CD4-positive, alpha-beta T cell treated with Interleukin-2 at 100 ng/mL for 4 hours (primary cell): Measurements from ENCODE around the gene ANKS1A.
"Not testable (repeated sequence)": the region's sequence is repeated elsewhere in the genome, so short reads cannot be mapped to it uniquely, and the experiment has no call there.

Experiments
- DNase-seq: peaks from one replicate; pipeline ENCODE4 v3.0.0-alpha.2; 2020; ENCODE audit warnings: low spot score

Gene ANKS1A

DNA sequence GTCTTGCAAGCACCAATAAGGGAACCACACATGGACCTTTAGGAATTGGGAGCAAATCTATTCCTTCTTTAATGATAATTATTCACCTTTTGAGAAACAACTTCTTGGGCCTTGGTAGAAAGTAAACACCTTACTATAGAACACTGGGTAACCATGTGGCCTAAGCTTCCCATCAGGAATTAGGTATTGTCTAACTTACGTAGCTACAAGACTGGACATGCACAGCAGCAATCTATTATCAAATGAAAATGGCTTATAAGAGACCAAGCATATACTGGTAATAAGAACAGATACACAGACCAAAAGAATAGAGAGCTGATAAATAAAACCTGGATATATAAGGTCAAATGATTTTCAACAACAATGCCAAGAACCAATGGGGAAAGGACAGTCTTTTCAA, 235.3 kb downstream of the ANKS1A start:
- no peak for DNase-seq

GRCh38 chr6:35128042-35128441, 239.0 kb downstream of the ANKS1A start:
- DNase-seq: no peak

DNA sequence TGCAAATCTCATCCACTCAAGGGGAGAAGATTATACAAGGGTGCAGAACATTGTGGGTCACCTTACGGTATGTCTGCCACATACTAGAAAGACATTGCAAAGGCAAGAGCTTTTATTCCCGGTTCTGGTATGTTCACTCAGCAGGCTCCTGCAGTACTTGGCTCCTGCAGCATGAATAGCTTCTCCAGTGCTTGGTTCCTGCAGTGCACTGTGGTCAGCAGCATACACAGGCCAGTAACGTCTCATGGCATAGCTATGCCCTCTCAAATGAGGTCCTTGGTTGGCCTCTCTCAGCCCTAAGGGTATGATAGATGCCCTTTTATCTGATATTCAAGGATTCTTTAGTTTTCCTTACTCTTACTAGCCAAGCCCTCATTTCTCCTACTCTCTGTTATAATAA, 239.4 kb downstream of the ANKS1A start:
- DNase-seq: no peak

DNA sequence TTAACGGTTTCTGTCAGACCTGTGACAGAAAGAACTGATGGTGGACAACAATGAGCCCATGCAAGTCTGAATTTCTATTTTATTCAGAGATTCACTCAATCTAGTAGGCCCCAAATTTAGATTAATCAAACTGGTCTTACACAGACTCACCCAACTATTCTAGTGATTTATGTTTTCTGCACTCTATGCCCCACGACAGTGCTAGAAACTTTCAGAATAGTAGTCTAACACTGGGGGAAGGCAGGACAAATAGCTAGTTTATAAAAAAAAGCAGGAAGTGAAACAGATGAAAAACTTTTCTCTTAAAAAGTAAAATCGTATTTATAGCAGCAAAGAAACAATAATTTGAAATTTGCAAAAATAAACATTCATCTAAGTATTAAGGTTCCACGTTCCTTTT, 247.1 kb downstream of the ANKS1A start:
- no peak for DNase-seq

GRCh38 chr6:35138191-35138590, 249.1 kb downstream of the ANKS1A start:
- DNase-seq: not testable (repeated sequence)

DNA sequence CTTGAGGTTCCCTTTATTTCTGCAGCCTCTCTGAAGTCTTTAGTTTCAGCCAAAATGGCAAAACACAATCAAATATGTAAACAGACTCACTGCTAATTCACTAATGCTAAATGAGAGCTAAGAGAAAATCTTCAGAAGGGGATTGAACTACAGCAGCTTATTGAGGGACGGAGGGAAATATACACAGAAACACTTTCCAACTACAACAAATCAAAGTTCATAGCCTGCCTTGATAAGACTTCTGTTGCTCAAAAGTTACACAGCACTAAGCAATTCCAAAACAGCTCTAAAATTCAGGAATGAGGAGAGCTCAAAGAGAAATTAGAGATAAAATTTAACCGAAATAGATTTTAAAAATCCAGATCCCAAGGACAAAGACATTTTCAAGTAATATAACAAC, 250.4 kb downstream of the ANKS1A start:
- DNase-seq: no peak

- peak; percentile 61 for DNase-seq
Observed at GRCh38 chr6:35139924-35140638, 251.0 kb downstream of the ANKS1A start.

- DNase-seq: no peak
Observed at GRCh38 chr6:35140639-35141006, 251.6 kb downstream of the ANKS1A start.
